NCI-H82 (cell line): Measurements from ENCODE around the gene ENTPD7.
"Not testable (repeated sequence)": the region's sequence is repeated elsewhere in the genome, so short reads cannot be mapped to it uniquely, and the experiment has no call there.

Source experiments
- DNase-seq: peaks from one replicate; lab custom pipeline; 2025; lab: John Stamatoyannopoulos, UW

Gene ENTPD7

GRCh38 chr10:99743841-99744240, 84.5 kb downstream of the ENTPD7 start:
- no peak for DNase-seq

- not testable (repeated sequence) for DNase-seq
These were observed 86.9 kb downstream of the ENTPD7 start for GRCh38 chr10:99746166-99746565.

- no peak for DNase-seq
These were observed 89.6 kb downstream of the ENTPD7 start for GRCh38 chr10:99748823-99749451.

- DNase-seq = no peak
These were observed 91.3 kb downstream of the ENTPD7 start for GRCh38 chr10:99750641-99751040.

- no peak for DNase-seq
These were observed 95.4 kb downstream of the ENTPD7 start for GRCh38 chr10:99754670-99755069.
